OCI-LY7 (cell line): ENCODE measurements around the gene ERCC4.

Experiments used
- CTCF ChIP-seq: fragments of 200-600 bp; sonication (generic); conservative IDR thresholded peaks from 2 replicates; pipeline ENCODE4 v1.5.1; 2014; ENCODE audit warnings: mild to moderate bottlenecking, antibody characterized with exemption, low read length, moderate library complexity, mixed read lengths
- EZH2phosphoT487 ChIP-seq: fragments of 200-600 bp; sonication (generic); IDR thresholded peaks from 2 replicates; pipeline ENCODE4 v1.6.1; 2018; ENCODE audit warnings: low read depth, borderline replicate concordance, mild to moderate bottlenecking, mixed run types, antibody characterized with exemption, low read length, moderate library complexity, mixed read lengths

DNA sequence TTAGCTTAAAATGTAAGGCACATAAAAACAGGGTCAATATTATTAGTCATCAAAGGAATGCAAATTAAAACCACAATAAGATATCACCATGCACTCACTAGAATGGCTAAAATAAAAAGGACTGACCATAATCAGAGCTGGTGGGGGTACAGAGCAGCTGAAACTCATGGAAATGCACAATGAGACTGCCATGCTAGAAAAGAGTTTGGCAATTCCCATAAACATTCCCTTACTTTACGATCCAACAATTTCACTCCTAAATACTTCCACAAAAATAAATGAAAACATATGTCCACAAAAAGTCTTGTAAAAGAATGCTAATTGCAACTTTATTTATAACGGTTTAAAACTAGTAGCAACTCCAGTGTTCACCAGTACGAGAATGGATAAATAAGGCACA lies 36.1 kb upstream of the ERCC4 start:
- no peak for TF ChIP-seq CTCF
- TF ChIP-seq EZH2phosphoT487 = no peak
